ENCODE data around the gene RSPRY1.

The RSPRY1 gene

DNA sequence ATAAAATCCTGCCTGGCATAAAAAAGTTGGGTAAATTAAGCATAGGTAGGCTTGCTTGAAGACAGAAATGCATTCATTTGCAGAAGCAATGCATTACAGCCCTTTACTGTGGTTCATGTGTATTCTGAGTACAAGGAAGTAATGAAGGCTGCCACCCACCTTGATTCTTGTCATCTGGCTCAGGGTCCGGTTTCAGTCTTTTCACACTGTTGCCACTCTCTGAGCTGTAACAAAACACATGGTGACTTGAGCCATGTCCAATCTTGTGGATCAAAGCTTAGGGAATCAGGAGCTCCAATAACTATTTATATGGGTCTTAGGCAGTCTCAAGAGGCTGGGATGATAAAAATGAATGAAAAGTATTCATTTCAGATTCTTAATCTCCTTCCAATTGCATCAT is 22.3 kb upstream of the RSPRY1 start:
- no peak overlapping the region for H3K4me2 ChIP-seq (ENCODE audit: low read length, poor library complexity, severe bottlenecking)
- no peak for DNase-seq
- WGBS: 100% methylated on average over 1 of the region's 1 CpG

DNA sequence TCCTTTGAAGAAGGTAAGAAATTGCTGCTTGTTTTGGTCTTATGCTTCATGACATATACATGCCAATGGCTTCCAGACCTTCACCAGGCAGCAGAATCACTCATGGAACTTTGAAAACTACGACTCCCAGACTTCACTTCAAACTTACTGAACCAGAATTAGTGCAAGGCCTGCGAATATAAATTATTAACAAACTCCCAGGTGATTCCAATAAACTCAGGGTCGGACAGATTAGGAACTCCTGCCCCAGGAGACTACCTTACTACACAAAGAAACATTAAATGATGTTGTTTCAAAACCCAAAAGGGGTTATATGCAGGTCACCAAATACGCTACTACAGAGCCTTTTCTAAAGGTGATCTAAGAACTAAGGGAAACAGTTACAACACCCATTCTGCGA is 20.6 kb upstream of the RSPRY1 start:
- Histone ChIP-seq H3K9me3 (ENCODE audit: control insufficient read depth, low read length) (no peaks in the 10 kb centered on the region), H3K79me1 (replicated peaks; ENCODE audit: low read length, poor library complexity, severe bottlenecking) (peaks cover 6% of the 10 kb centered on the region), H3K27me3 (ENCODE audit: control insufficient read depth in 1 of 2, insufficient read depth in 1 of 2, low read length in 2 of 2) (no peaks in the 10 kb centered on the region), H3K4me2 (ENCODE audit: low read length, poor library complexity, severe bottlenecking) (no peak overlapping the region), H2BK15ac (ENCODE audit: low read depth, poor library complexity, severe bottlenecking) (no peak overlapping the region), H4K91ac (ENCODE audit: low read length) (no peak overlapping the region), H3K4ac (ENCODE audit: low read depth in 1 of 2, low read length in 2 of 2) (no peak overlapping the region), H4K8ac (ENCODE audit: low read length) (no peak overlapping the region), H2AK5ac (ENCODE audit: low read length, severe bottlenecking) (no peak overlapping the region), H2BK5ac (ENCODE audit: low read depth, low read length, poor library complexity, severe bottlenecking) (no peak overlapping the region), H2BK120ac (ENCODE audit: low read depth, low read length) (no peak overlapping the region), H3K14ac (ENCODE audit: low read length in 2 of 2) (no peak overlapping the region), H3K27ac (ENCODE audit: low read length, poor library complexity, severe bottlenecking) (no peak overlapping the region), H3K4me1 (ENCODE audit: control insufficient read depth, insufficient read depth, low read depth, low read length) (no peaks in the 10 kb centered on the region), H3K9ac (ENCODE audit: low read length) (no peak overlapping the region), H3K4me3 (ENCODE audit: insufficient read depth in 1 of 2, low read depth in 1 of 2, low read length in 2 of 2) (no peak overlapping the region), H2BK12ac (ENCODE audit: low read length in 2 of 2) (no peak overlapping the region), H3K18ac (ENCODE audit: low read depth in 1 of 2, low read length in 2 of 2) (no peak overlapping the region), H3K23ac (ENCODE audit: low read length in 2 of 2) (no peak overlapping the region), H3K36me3 (ENCODE audit: control insufficient read depth in 1 of 2, insufficient read depth in 2 of 2, low read depth in 1 of 2, low read length in 2 of 2) (peaks cover 18 to 67% of the 10 kb centered on the region in 2 experiments), H2AFZ (ENCODE audit: low read depth, low read length) (no peak overlapping the region)
- no peak for DNase-seq
- WGBS: 97% methylated on average over 5 of the region's 5 CpGs

More for the DNA sequence above, 22.3 kb upstream of the RSPRY1 start:
- Histone ChIP-seq H3K27me3 (ENCODE audit: control insufficient read depth in 1 of 2, insufficient read depth in 1 of 2, low read length in 2 of 2) (no peaks in the 10 kb centered on the region), H3K18ac (ENCODE audit: low read depth in 1 of 2, low read length in 2 of 2) (no peak overlapping the region), H3K4ac (ENCODE audit: low read depth in 1 of 2, low read length in 2 of 2) (no peak overlapping the region), H4K8ac (ENCODE audit: low read length) (no peak overlapping the region), H3K4me3 (ENCODE audit: insufficient read depth in 1 of 2, low read depth in 1 of 2, low read length in 2 of 2) (no peak overlapping the region), H3K14ac (ENCODE audit: low read length in 2 of 2) (no peak overlapping the region), H3K23ac (ENCODE audit: low read length in 2 of 2) (no peak overlapping the region), H2BK120ac (ENCODE audit: low read depth, low read length) (no peak overlapping the region), H3K36me3 (ENCODE audit: control insufficient read depth in 1 of 2, insufficient read depth in 2 of 2, low read depth in 1 of 2, low read length in 2 of 2) (peaks cover 15 to 64% of the 10 kb centered on the region in 2 experiments), H4K91ac (ENCODE audit: low read length) (no peak overlapping the region), H2AFZ (ENCODE audit: low read depth, low read length) (no peak overlapping the region), H2BK12ac (ENCODE audit: low read length in 2 of 2) (no peak overlapping the region), H2AK5ac (ENCODE audit: low read length, severe bottlenecking) (no peak overlapping the region), H2BK15ac (ENCODE audit: low read depth, poor library complexity, severe bottlenecking) (no peak overlapping the region), H3K4me1 (ENCODE audit: control insufficient read depth, insufficient read depth, low read depth, low read length) (no peaks in the 10 kb centered on the region), H3K9ac (ENCODE audit: low read length) (no peak overlapping the region), H3K9me3 (ENCODE audit: control insufficient read depth, low read length) (no peaks in the 10 kb centered on the region), H3K27ac (ENCODE audit: low read length, poor library complexity, severe bottlenecking) (no peak overlapping the region), H2BK5ac (ENCODE audit: low read depth, low read length, poor library complexity, severe bottlenecking) (no peak overlapping the region), H3K79me1 (replicated peaks; ENCODE audit: low read length, poor library complexity, severe bottlenecking) (peaks cover 8% of the 10 kb centered on the region)

DNA sequence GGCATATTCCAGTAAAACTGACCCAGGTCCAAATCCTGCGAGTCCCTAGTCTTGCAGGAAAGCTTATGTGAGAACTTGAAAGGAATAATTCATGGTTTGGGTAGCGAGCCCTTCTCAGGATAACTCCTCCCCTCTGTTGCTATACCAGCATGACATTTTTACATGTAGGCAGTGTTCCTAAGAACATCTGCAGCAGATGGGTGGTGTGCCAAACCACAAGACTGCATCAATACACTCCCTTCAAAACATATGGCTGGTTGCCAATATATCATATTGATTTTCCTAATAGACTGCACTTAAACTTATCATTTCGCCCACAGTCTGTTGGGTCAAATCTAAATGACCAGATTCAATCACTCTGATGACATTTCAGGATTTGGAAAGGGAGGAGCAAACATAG is 20.2 kb upstream of the RSPRY1 start:
- Histone ChIP-seq H2AK5ac (ENCODE audit: low read length, severe bottlenecking) (no peak overlapping the region), H3K27me3 (ENCODE audit: control insufficient read depth in 1 of 2, insufficient read depth in 1 of 2, low read length in 2 of 2) (no peaks in the 10 kb centered on the region), H3K18ac (ENCODE audit: low read depth in 1 of 2, low read length in 2 of 2) (no peak overlapping the region), H3K36me3 (ENCODE audit: control insufficient read depth in 1 of 2, insufficient read depth in 2 of 2, low read depth in 1 of 2, low read length in 2 of 2) (peaks cover 22 to 68% of the 10 kb centered on the region in 2 experiments), H3K14ac (ENCODE audit: low read length in 2 of 2) (no peak overlapping the region), H2BK5ac (ENCODE audit: low read depth, low read length, poor library complexity, severe bottlenecking) (no peak overlapping the region), H2BK12ac (ENCODE audit: low read length in 2 of 2) (no peak overlapping the region), H3K79me1 (replicated peaks; ENCODE audit: low read length, poor library complexity, severe bottlenecking) (peaks cover 7% of the 10 kb centered on the region), H2AFZ (ENCODE audit: low read depth, low read length) (no peak overlapping the region), H2BK15ac (ENCODE audit: low read depth, poor library complexity, severe bottlenecking) (no peak overlapping the region), H3K9ac (ENCODE audit: low read length) (no peak overlapping the region), H4K91ac (ENCODE audit: low read length) (no peak overlapping the region), H3K4me1 (ENCODE audit: control insufficient read depth, insufficient read depth, low read depth, low read length) (no peaks in the 10 kb centered on the region), H3K4me3 (ENCODE audit: insufficient read depth in 1 of 2, low read depth in 1 of 2, low read length in 2 of 2) (no peak overlapping the region), H3K4ac (ENCODE audit: low read depth in 1 of 2, low read length in 2 of 2) (no peak overlapping the region), H3K27ac (ENCODE audit: low read length, poor library complexity, severe bottlenecking) (no peak overlapping the region), H3K23ac (ENCODE audit: low read length in 2 of 2) (no peak overlapping the region), H4K8ac (ENCODE audit: low read length) (no peak overlapping the region), H2BK120ac (ENCODE audit: low read depth, low read length) (no peak overlapping the region), H3K4me2 (ENCODE audit: low read length, poor library complexity, severe bottlenecking) (no peak overlapping the region), H3K9me3 (ENCODE audit: control insufficient read depth, low read length) (no peaks in the 10 kb centered on the region)
- 97% methylated on average over 3 of the region's 3 CpGs for WGBS
- no peak for DNase-seq

DNA sequence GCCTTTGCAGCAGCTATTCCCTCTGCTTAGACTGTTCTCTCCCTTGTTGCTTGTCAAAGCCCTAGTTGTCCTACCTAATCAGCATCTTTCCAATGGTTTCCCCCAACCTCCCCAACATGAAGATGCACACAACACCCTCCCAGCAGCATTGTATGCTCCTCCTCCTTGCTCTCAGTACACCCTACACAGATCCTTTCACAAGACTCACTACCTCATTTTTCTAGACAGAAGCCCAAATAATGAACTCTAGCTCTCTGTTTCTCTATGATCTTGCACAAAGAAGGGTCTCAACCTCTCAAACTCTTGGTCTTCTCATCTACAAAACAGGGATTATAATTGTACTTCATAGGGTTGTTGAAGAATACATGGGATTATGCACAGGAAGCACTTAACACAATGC is 19.7 kb upstream of the RSPRY1 start:
- no peak overlapping the region for H4K91ac ChIP-seq (ENCODE audit: low read length)
- H3K27me3 ChIP-seq (ENCODE audit: control insufficient read depth in 1 of 2, insufficient read depth in 1 of 2, low read length in 2 of 2): no peaks in the 10 kb centered on the region
- no peak overlapping the region for H3K4me3 ChIP-seq (ENCODE audit: insufficient read depth in 1 of 2, low read depth in 1 of 2, low read length in 2 of 2)
- H4K8ac ChIP-seq (ENCODE audit: low read length): no peak overlapping the region
- peaks cover 8% of the 10 kb centered on the region for H3K79me1 ChIP-seq (replicated peaks; ENCODE audit: low read length, poor library complexity, severe bottlenecking)
- peaks cover 25 to 69% of the 10 kb centered on the region in 2 experiments for H3K36me3 ChIP-seq (ENCODE audit: control insufficient read depth in 1 of 2, insufficient read depth in 2 of 2, low read depth in 1 of 2, low read length in 2 of 2)
- DNase-seq: no peak
- H2BK5ac ChIP-seq (ENCODE audit: low read depth, low read length, poor library complexity, severe bottlenecking): no peak overlapping the region
- no peak overlapping the region for H2AK5ac ChIP-seq (ENCODE audit: low read length, severe bottlenecking)
- H3K23ac ChIP-seq (ENCODE audit: low read length in 2 of 2): no peak overlapping the region
- no peak overlapping the region for H3K18ac ChIP-seq (ENCODE audit: low read depth in 1 of 2, low read length in 2 of 2)
- H2BK120ac ChIP-seq (ENCODE audit: low read depth, low read length): no peak overlapping the region
- no peaks in the 10 kb centered on the region for H3K9me3 ChIP-seq (ENCODE audit: control insufficient read depth, low read length)
- no peak overlapping the region for H2BK12ac ChIP-seq (ENCODE audit: low read length in 2 of 2)
- H2AFZ ChIP-seq (ENCODE audit: low read depth, low read length): no peak overlapping the region
- H3K4me2 ChIP-seq (ENCODE audit: low read length, poor library complexity, severe bottlenecking): no peak overlapping the region
- no peak overlapping the region for H3K4ac ChIP-seq (ENCODE audit: low read depth in 1 of 2, low read length in 2 of 2)
- H3K27ac ChIP-seq (ENCODE audit: low read length, poor library complexity, severe bottlenecking): no peak overlapping the region
- no peaks in the 10 kb centered on the region for H3K4me1 ChIP-seq (ENCODE audit: control insufficient read depth, insufficient read depth, low read depth, low read length)
- no peak overlapping the region for H3K14ac ChIP-seq (ENCODE audit: low read length in 2 of 2)
- H2BK15ac ChIP-seq (ENCODE audit: low read depth, poor library complexity, severe bottlenecking): no peak overlapping the region
- no peak overlapping the region for H3K9ac ChIP-seq (ENCODE audit: low read length)

Measured in mesenchymal stem cell (in vitro differentiated cells and primary cell).